Loucy (cell line): Measurements from ENCODE around the gene ARMC12.

ENCODE experiments used
- H2AFZ ChIP-seq: fragments of 200-600 bp; sonication (generic); 2 replicates; pipeline ENCODE4 v1.6.0; 2016; ENCODE audit warnings: antibody characterized with exemption, mild to moderate bottlenecking, low read length, moderate library complexity
- H3F3A ChIP-seq: fragments of 200-600 bp; 2 replicates; pipeline ENCODE4 v1.6.0; 2016; ENCODE audit warnings: antibody characterized with exemption, low read depth, mild to moderate bottlenecking
- H3K27me3 ChIP-seq: fragments of 200-600 bp; sonication (generic); 2 replicates; pipeline ENCODE4 v1.6.1; 2014; ENCODE audit warnings: low read length, mild to moderate bottlenecking; ENCODE audit not compliant: insufficient read depth, poor library complexity, severe bottlenecking
- H3K36me3 ChIP-seq: fragments of 200-600 bp; sonication (generic); 2 replicates; pipeline ENCODE4 v1.6.1; 2016; ENCODE audit warnings: low read length; ENCODE audit not compliant: insufficient read depth
- H3K4me1 ChIP-seq: fragments of 200-600 bp; sonication (generic); 2 replicates; pipeline ENCODE4 v1.5.1; 2014; ENCODE audit warnings: low read length, mild to moderate bottlenecking; ENCODE audit not compliant: insufficient read depth, poor library complexity, severe bottlenecking
- H3K4me2 ChIP-seq: fragments of 200-600 bp; sonication (generic); 2 replicates; pipeline ENCODE4 v1.6.0; 2014; ENCODE audit warnings: antibody characterized with exemption, low read length, low read depth, mild to moderate bottlenecking; ENCODE audit not compliant: poor library complexity, severe bottlenecking
- H3K4me3 ChIP-seq: fragments of 200-600 bp; sonication (generic); 2 replicates; pipeline ENCODE4 v1.5.1; 2014; ENCODE audit warnings: low read length, mild to moderate bottlenecking, mixed read lengths; ENCODE audit not compliant: poor library complexity, severe bottlenecking
- H3K79me2 ChIP-seq: fragments of 200-600 bp; sonication (generic); 2 replicates; pipeline ENCODE4 v1.6.1; 2014; ENCODE audit warnings: low read length; ENCODE audit not compliant: insufficient read depth
- H3K9ac ChIP-seq: fragments of 200-600 bp; sonication (generic); 2 replicates; pipeline ENCODE4 v1.6.0; 2014; ENCODE audit warnings: mild to moderate bottlenecking, low read depth, low read length, moderate library complexity; ENCODE audit not compliant: poor library complexity, severe bottlenecking
- H3K9me2 ChIP-seq: fragments of 200-600 bp; sonication (generic); replicated peaks from 2 replicates; pipeline ENCODE4 v1.6.1; 2016; ENCODE audit warnings: low read depth, low read length, mixed read lengths
- H3K9me3 ChIP-seq: fragments of 200-600 bp; sonication (generic); 2 replicates; pipeline ENCODE4 v1.6.1; 2014; ENCODE audit warnings: mild to moderate bottlenecking, antibody characterized with exemption, low read length, low read depth; ENCODE audit not compliant: insufficient read depth
- H4K20me1 ChIP-seq: fragments of 200-600 bp; sonication (generic); 2 replicates; pipeline ENCODE4 v1.6.0; 2014; ENCODE audit warnings: antibody characterized with exemption, low read length, mild to moderate bottlenecking; ENCODE audit not compliant: insufficient read depth, poor library complexity, severe bottlenecking
- CTCF ChIP-seq: fragments of 200-600 bp; sonication (generic); conservative IDR thresholded peaks from 2 replicates; pipeline ENCODE4 v1.5.1; 2014; ENCODE audit warnings: mild to moderate bottlenecking, antibody characterized with exemption, low read length
- EZH2phosphoT487 ChIP-seq: fragments of 200-600 bp; IDR thresholded peaks from 2 replicates; pipeline ENCODE4 v1.6.1; 2018; ENCODE audit warnings: antibody characterized with exemption, mild to moderate bottlenecking, moderate library complexity, borderline replicate concordance

ARMC12 gene

GRCh38 chr6:35794536-35795452 lies 58.0 kb downstream of the ARMC12 start:
- Histone ChIP-seq H3K79me2 (no peaks in the 10 kb centered on the region), H3K9me3 (no peaks in the 10 kb centered on the region), H2AFZ (no peak overlapping the region), H3K9me2 (no peaks in the 10 kb centered on the region), H4K20me1 (no peaks in the 10 kb centered on the region), H3K9ac (no peak overlapping the region), H3K27me3 (no peaks in the 10 kb centered on the region), H3K4me2 (no peak overlapping the region), H3K4me3 (no peak overlapping the region), H3F3A (no peaks in the 10 kb centered on the region), H3K4me1 (no peaks in the 10 kb centered on the region), H3K36me3 (no peaks in the 10 kb centered on the region)
- TF ChIP-seq CTCF: no peak
- TF ChIP-seq EZH2phosphoT487: no peak

- Histone ChIP-seq H3K27me3 (no peaks in the 10 kb centered on the region), H3K4me3 (no peak overlapping the region), H3K9me3 (no peaks in the 10 kb centered on the region), H3K9ac (no peak overlapping the region), H2AFZ (no peak overlapping the region), H3K4me2 (no peak overlapping the region), H3K79me2 (no peaks in the 10 kb centered on the region), H3F3A (no peaks in the 10 kb centered on the region), H3K4me1 (no peaks in the 10 kb centered on the region), H3K9me2 (no peaks in the 10 kb centered on the region), H4K20me1 (no peaks in the 10 kb centered on the region), H3K36me3 (no peaks in the 10 kb centered on the region)
- no peak for TF ChIP-seq EZH2phosphoT487
Measured at GRCh38 chr6:35795453-35796071, 58.7 kb downstream of the ARMC12 start.

- TF ChIP-seq EZH2phosphoT487 (no peak), CTCF (no peak)
- no peak overlapping the region for H2AFZ ChIP-seq
- H3K4me1 ChIP-seq: no peaks in the 10 kb centered on the region
Measured at GRCh38 chr6:35796236-35796635, 59.4 kb downstream of the ARMC12 start.

More at GRCh38 chr6:35796236-35796635, 59.4 kb downstream of the ARMC12 start:
- no peak overlapping the region for H3K4me2 ChIP-seq
- H3F3A ChIP-seq: no peaks in the 10 kb centered on the region
- no peaks in the 10 kb centered on the region for H3K9me2 ChIP-seq
- no peaks in the 10 kb centered on the region for H3K79me2 ChIP-seq
- no peaks in the 10 kb centered on the region for H3K36me3 ChIP-seq
- H3K9ac ChIP-seq: no peak overlapping the region
- no peak overlapping the region for H3K4me3 ChIP-seq
- no peaks in the 10 kb centered on the region for H4K20me1 ChIP-seq
- no peaks in the 10 kb centered on the region for H3K27me3 ChIP-seq
- no peaks in the 10 kb centered on the region for H3K9me3 ChIP-seq
